GM19328 (cell line): ENCODE results near the gene SNAPC5.
"Not testable (repeated sequence)": the region's sequence is repeated elsewhere in the genome, so short reads cannot be mapped to it uniquely, and the experiment has no call there.

Experiments used
- ATAC-seq: cut with Tn5 transposase; IDR thresholded peaks from one replicate; pipeline ENCODE4 v1.9.1; 2021; ENCODE audit warnings: mild to moderate bottlenecking, moderate library complexity; ENCODE audit not compliant: unreplicated experiment

The SNAPC5 gene

GRCh38 chr15:66494262-66494661 is 3.3 kb downstream of the SNAPC5 start:
- no peak for ATAC-seq

GRCh38 chr15:66491846-66492245 is 5.7 kb downstream of the SNAPC5 start:
- no peak for ATAC-seq

- no peak for ATAC-seq
Observed at GRCh38 chr15:66489179-66489791, 8.3 kb downstream of the SNAPC5 start.

DNA sequence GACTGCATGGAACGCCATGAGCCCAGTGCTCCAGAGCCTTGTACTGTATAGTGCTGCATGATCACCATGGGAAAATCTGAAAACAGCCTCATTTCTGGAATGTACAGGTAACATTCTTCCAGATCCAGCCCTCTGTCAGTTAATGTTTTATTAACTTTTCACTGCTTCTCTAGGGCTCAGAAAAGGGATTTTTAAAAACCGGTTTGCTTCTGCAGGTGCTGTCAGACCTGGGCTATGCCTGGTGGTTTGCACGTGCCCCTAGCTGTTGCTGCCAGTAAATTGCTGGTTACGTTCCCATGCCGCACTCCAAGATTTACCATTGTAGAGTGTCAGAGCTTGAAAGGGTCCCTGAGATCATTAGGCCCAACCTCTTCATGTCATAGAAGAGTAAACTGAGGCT is 9.0 kb downstream of the SNAPC5 start:
- ATAC-seq, result no peak

GRCh38 chr15:66486887-66487286 is 10.7 kb downstream of the SNAPC5 start:
- ATAC-seq, result no peak

- no peak for ATAC-seq
Observed at GRCh38 chr15:66484539-66485112, 12.9 kb downstream of the SNAPC5 start.

- no peak for ATAC-seq
Observed at GRCh38 chr15:66483131-66483566, 14.4 kb downstream of the SNAPC5 start.

DNA sequence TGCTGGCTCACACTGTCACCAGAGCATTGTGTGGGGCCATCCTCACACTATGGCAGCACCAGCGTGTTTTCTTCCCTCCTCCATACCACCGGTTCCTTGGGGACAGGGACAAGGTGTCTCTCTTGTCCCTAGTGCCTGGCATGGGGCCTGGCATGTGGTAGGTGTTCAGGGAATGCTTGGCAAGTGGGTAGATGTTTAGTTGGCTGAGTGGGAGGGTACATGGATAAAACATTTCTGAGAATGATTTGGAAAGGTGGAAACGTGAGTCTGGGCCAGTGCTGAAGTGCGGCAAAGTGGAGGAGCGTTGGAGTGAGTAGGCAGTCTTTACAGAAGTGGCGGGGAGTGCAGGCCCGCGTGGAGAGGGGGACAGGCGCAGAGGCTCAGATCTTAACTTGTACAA is 15.0 kb downstream of the SNAPC5 start:
- ATAC-seq, result no peak

- ATAC-seq, result no peak
Observed at GRCh38 chr15:66481107-66481856, 16.3 kb downstream of the SNAPC5 start.

- ATAC-seq, result no peak
Observed at GRCh38 chr15:66480267-66480666, 17.3 kb downstream of the SNAPC5 start.

- ATAC-seq, result no peak
Observed at GRCh38 chr15:66477011-66477410, 20.6 kb downstream of the SNAPC5 start.

- ATAC-seq, result no peak
Observed at GRCh38 chr15:66476535-66476934, 21.0 kb downstream of the SNAPC5 start.

- no peak for ATAC-seq
Observed at GRCh38 chr15:66474963-66475362, 22.6 kb downstream of the SNAPC5 start.

DNA sequence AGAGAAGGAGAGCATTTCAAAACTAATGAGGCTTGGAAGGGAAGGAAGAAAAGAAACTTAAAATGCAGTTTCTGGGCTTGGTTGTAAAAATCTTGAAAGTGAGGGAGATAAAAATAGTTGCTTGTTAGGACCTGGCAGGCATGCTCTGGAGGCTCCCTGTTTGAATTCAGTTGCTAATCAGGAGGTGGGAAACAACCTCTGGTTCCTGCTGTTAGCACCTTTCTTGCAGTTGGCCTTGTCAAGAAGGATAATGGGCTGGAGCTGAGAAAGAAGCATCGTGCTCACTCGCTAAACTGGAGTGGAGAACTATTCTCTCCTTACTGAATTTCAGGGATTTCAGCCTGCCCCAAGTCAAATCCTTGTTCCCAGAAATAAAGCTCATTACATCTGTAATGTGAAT is 23.4 kb downstream of the SNAPC5 start:
- ATAC-seq, result no peak

- ATAC-seq, result no peak
Observed at GRCh38 chr15:66472176-66472999, 25.2 kb downstream of the SNAPC5 start.

DNA sequence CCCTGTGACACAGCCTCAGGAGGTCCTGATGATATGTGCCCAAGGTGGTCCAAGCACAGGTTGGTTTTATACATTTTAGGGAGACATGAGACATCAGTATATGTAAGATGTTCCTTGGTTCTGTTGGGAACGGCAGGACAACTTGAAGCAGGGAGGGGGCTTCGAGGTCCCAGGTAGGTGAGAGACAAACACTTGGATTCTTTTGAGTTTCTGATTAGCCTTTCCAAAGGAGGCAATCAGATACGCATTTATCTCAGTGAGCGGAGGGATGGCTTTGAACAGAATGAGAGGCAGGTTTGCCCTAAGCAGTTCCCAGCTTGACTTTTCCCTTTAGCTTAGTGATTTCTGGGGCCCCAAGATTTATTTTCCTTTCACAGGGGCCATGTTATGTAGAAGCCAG is 26.7 kb downstream of the SNAPC5 start:
- not testable (repeated sequence) for ATAC-seq

- ATAC-seq, result not testable (repeated sequence)
Observed at GRCh38 chr15:66467162-66468040, 30.2 kb downstream of the SNAPC5 start.

DNA sequence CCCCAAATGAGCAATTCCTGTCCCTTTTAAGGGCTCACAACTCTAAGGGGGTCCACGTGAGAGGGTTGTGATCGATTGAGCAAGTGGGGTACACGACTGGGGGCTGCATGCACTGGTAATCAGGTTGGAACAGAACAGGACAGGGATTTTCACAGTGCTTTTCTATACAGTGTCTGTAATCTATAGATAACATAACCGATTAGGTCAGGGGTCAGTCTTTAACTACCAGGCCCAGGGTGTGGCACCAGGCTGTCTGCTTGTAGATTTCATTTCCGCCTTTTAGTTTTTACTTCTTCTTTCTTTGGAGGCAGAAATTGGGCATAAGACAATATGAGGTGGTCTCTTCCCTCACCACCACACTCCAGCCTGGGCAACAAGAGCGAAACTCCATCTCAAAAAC is 32.3 kb downstream of the SNAPC5 start:
- ATAC-seq, result not testable (repeated sequence)

DNA sequence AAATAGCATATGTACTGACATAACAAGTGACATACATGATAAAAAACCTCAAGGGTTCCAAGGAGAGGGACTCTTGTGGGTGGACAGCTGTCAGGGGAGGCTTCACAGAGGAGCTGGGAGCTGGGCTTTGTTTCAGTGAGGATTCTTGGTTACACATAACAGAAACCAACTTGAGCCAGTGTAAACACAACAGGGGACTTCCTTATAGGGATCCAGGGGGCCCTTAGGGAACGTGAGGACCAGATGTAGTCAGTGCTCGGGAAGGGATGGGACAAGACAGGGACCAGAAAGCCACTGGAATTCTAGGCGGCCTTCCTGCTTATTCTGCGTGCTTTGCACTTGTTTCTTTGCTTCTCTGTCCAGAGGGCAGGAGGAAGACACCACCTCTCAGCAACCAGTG is 34.9 kb downstream of the SNAPC5 start:
- no peak for ATAC-seq

DNA sequence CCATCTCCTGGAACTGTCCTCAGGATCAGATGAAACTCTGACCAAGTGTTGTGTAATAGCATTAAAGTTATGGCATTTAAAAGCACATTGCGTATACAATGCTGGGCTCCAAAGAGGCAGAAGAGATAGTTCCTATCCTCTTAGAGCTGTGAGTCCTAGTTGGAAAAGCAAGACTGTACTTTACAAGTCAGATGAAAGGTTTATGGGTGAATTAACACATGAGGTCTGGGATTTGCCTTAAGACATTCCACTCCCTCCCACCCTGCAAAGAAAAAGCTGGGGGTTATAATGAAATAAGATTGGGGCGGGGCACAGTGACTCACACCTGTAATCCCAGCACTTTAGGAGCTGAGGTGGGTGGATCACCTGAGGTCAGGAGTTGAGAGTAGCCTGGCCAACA is 35.6 kb downstream of the SNAPC5 start:
- no peak for ATAC-seq
